HCT116 (cell line): Measurements from ENCODE around the gene DIS3L2.

Experiments used
- POLR2A ChIP-seq: IDR thresholded peaks from 2 replicates; pipeline ENCODE4 v1.7.0; 2011; ENCODE audit warnings: borderline replicate concordance; ENCODE audit not compliant: insufficient read depth, insufficient read length; ENCODE audit errors: extremely low read depth
- RAD21 ChIP-seq: IDR thresholded peaks from 2 replicates; pipeline ENCODE4 v1.6.1; 2012; ENCODE audit warnings: low read depth, mild to moderate bottlenecking
- REST ChIP-seq: IDR thresholded peaks from 2 replicates; pipeline ENCODE4 v1.6.1; 2012; ENCODE audit warnings: low read depth

DNA sequence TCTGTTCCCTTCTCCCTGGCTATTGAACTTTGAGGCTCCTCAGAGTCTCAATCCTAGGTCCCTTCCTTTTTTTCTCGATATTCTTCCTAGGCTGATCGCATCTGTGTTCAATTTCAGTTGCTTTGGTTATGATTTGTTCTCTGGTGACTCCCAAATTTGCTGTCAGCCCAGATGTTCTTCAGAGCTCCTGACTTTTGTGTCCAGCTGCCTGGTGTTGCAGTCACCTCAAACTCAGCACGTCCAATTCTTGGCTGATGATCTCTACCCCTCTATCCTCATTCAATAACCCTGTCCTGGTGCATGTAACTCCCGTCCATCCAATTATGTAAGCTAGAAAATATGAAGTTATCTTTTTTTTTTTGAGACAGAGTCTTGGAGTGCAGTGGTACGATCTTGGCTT lies 31.4 kb downstream of the DIS3L2 start:
- TF ChIP-seq REST = no peak
- TF ChIP-seq RAD21 = no peak
- no peak for TF ChIP-seq POLR2A
